GM23248 (cell line): ENCODE data around the gene MSL3B.

ENCODE experiments used
- DNase-seq: peaks from one replicate; pipeline ENCODE4 v3.0.0-alpha.2; 2015
- H2AFZ ChIP-seq: fragments of 200-600 bp; sonication (generic); 2 replicates; pipeline ENCODE4 v1.6.1; 2016; ENCODE audit warnings: antibody characterized with exemption
- H3F3A ChIP-seq: fragments of 200-600 bp; sonication (generic); 2 replicates; pipeline ENCODE4 v1.6.1; 2016; ENCODE audit warnings: mild to moderate bottlenecking, antibody characterized with exemption, mixed run types; ENCODE audit not compliant: insufficient read depth
- H3K27ac ChIP-seq: fragments of 200-600 bp; sonication (generic); 2 replicates; pipeline ENCODE4 v1.5.1; 2016; ENCODE audit warnings: mild to moderate bottlenecking
- H3K27me3 ChIP-seq: fragments of 200-600 bp; sonication (generic); replicated peaks from 2 replicates; pipeline ENCODE4 v1.6.1; 2016; ENCODE audit warnings: mild to moderate bottlenecking; ENCODE audit not compliant: insufficient read depth
- H3K36me3 ChIP-seq: fragments of 200-600 bp; sonication (generic); 2 replicates; pipeline ENCODE4 v1.6.1; 2016; ENCODE audit warnings: low read depth, mild to moderate bottlenecking
- H3K4me1 ChIP-seq: fragments of 200-600 bp; sonication (generic); 2 replicates; pipeline ENCODE4 v1.6.1; 2016; ENCODE audit warnings: mild to moderate bottlenecking; ENCODE audit not compliant: insufficient read depth
- H3K4me2 ChIP-seq: fragments of 200-600 bp; sonication (generic); one replicate; pipeline ENCODE4 v1.6.1; 2016; ENCODE audit warnings: mild to moderate bottlenecking; ENCODE audit not compliant: unreplicated experiment
- H3K4me3 ChIP-seq: fragments of 200-600 bp; sonication (generic); 2 replicates; pipeline ENCODE4 v1.5.1; 2016; ENCODE audit warnings: mild to moderate bottlenecking
- H3K79me2 ChIP-seq: fragments of 200-600 bp; sonication (generic); 2 replicates; pipeline ENCODE4 v1.6.1; 2016; ENCODE audit warnings: mild to moderate bottlenecking; ENCODE audit not compliant: insufficient read depth
- H3K9ac ChIP-seq: fragments of 200-600 bp; sonication (generic); 2 replicates; pipeline ENCODE4 v1.6.1; 2016; ENCODE audit warnings: mild to moderate bottlenecking
- H3K9me2 ChIP-seq: fragments of 200-600 bp; sonication (generic); 2 replicates; pipeline ENCODE4 v1.6.1; 2016; ENCODE audit warnings: mixed run types, mild to moderate bottlenecking, moderate library complexity; ENCODE audit not compliant: insufficient read depth
- H3K9me3 ChIP-seq: fragments of 200-600 bp; sonication (generic); one replicate; pipeline ENCODE4 v1.6.1; 2017; ENCODE audit warnings: low read depth
- H4K20me1 ChIP-seq: fragments of 200-600 bp; sonication (generic); 2 replicates; pipeline ENCODE4 v1.6.0; 2016; ENCODE audit not compliant: insufficient read depth
- EZH2 ChIP-seq: fragments of 200-600 bp; sonication (generic); IDR thresholded peaks from 2 replicates; pipeline ENCODE4 v1.6.1; 2018; ENCODE audit warnings: antibody characterized with exemption, mild to moderate bottlenecking; ENCODE audit not compliant: insufficient read depth, poor library complexity, severe bottlenecking
- EZH2phosphoT487 ChIP-seq: fragments of 200-600 bp; sonication (generic); IDR thresholded peaks from 2 replicates; pipeline ENCODE4 v1.6.1; 2018; ENCODE audit warnings: antibody characterized with exemption, moderate library complexity, mild to moderate bottlenecking, low read depth; ENCODE audit not compliant: insufficient read depth
- WGBS, 2 experiments: methylation state at CpG; one replicate each; pipeline ENCODE4 v1.1.6; 2015 to 2017; ENCODE audit warnings: low lambda C conversion rate in 2 of 2, low coverage in 1 of 2; ENCODE audit errors: missing lambda C conversion rate in 2 of 2; 5-methylcytosine and 5-hydroxymethylcytosine counted together
- in situ Hi-C: fragments of 300-500 bp; cut with MboI; formaldehyde crosslinking; loops from 2 replicates; pipeline ENCODE4 v1.15.0; 2020

Gene MSL3B

GRCh38 chr2:233837694-233838229, 30.4 kb downstream of the MSL3B start:
- H3K9me2 ChIP-seq = no peaks in the 10 kb centered on the region
- WGBS, 2 experiments = 80 to 81% methylated on average over 9 of the region's 9 CpGs
- H3K27me3 ChIP-seq = no peaks in the 10 kb centered on the region
- H3K79me2 ChIP-seq = peaks cover 67% of the 10 kb centered on the region
- no peak overlapping the region for H3K4me3 ChIP-seq
- DNase-seq = no peak
- TF ChIP-seq EZH2 = no peak
- TF ChIP-seq EZH2phosphoT487 = no peak
- H3K9ac ChIP-seq = no peak overlapping the region
- no peaks in the 10 kb centered on the region for H4K20me1 ChIP-seq
- in situ Hi-C loops = no loop called here
- no peaks in the 10 kb centered on the region for H3F3A ChIP-seq
- no peak overlapping the region for H3K4me2 ChIP-seq
- no peaks in the 10 kb centered on the region for H3K4me1 ChIP-seq
- no peak overlapping the region for H2AFZ ChIP-seq
- no peak overlapping the region for H3K27ac ChIP-seq
- H3K9me3 ChIP-seq = peaks cover 2% of the 10 kb centered on the region
- no peaks in the 10 kb centered on the region; the same call in 1 of the 2 replicates for H3K36me3 ChIP-seq

- no peak for TF ChIP-seq EZH2phosphoT487
- no peak for TF ChIP-seq EZH2
- Histone ChIP-seq H3K9me3 (peaks cover 2% of the 10 kb centered on the region), H3K27me3 (no peaks in the 10 kb centered on the region), H3K4me3 (no peak overlapping the region), H4K20me1 (no peaks in the 10 kb centered on the region), H3K27ac (no peak overlapping the region), H2AFZ (no peak overlapping the region), H3K9me2 (no peaks in the 10 kb centered on the region), H3K4me1 (no peaks in the 10 kb centered on the region), H3K36me3 (no peaks in the 10 kb centered on the region), H3F3A (no peaks in the 10 kb centered on the region), H3K79me2 (peaks cover 54% of the 10 kb centered on the region), H3K4me2 (no peak overlapping the region), H3K9ac (no peak overlapping the region)
- WGBS, 2 experiments = 98 to 100% methylated on average over 7 of the region's 7 CpGs
- in situ Hi-C loops = no loop called here
- no peak for DNase-seq
Measured at GRCh38 chr2:233836359-233836758, 31.8 kb downstream of the MSL3B start.

- no peaks in the 10 kb centered on the region for H3K36me3 ChIP-seq
- H3K9me2 ChIP-seq = no peaks in the 10 kb centered on the region
- TF ChIP-seq EZH2phosphoT487 (no peak), EZH2 (no peak)
- H3K27ac ChIP-seq = no peak overlapping the region
- H4K20me1 ChIP-seq = no peaks in the 10 kb centered on the region
- H3F3A ChIP-seq = no peaks in the 10 kb centered on the region
- DNase-seq = no peak
- H2AFZ ChIP-seq = no peak overlapping the region
- WGBS, 2 experiments = 98 to 99% methylated on average over 14 of the region's 14 CpGs
- peaks cover 46% of the 10 kb centered on the region for H3K79me2 ChIP-seq
- H3K9ac ChIP-seq = no peak overlapping the region
- no peaks in the 10 kb centered on the region for H3K4me1 ChIP-seq
- in situ Hi-C loops = no loop called here
- H3K27me3 ChIP-seq = no peaks in the 10 kb centered on the region
- no peak overlapping the region for H3K4me2 ChIP-seq
- H3K4me3 ChIP-seq = no peak overlapping the region
- H3K9me3 ChIP-seq = peaks cover 2% of the 10 kb centered on the region
Measured at GRCh38 chr2:233835230-233836186, 32.7 kb downstream of the MSL3B start.

- no peak for DNase-seq
- no peak overlapping the region for H3K4me2 ChIP-seq
- H3K9me3 ChIP-seq = peaks cover 2% of the 10 kb centered on the region
- H3K27ac ChIP-seq = no peak overlapping the region
- in situ Hi-C loops = no loop called here
- H3K4me1 ChIP-seq = no peaks in the 10 kb centered on the region
- H3K36me3 ChIP-seq = no peaks in the 10 kb centered on the region
- no peak overlapping the region for H2AFZ ChIP-seq
- H3K79me2 ChIP-seq = peaks cover 24% of the 10 kb centered on the region
- H3K9ac ChIP-seq = no peak overlapping the region
- H4K20me1 ChIP-seq = no peaks in the 10 kb centered on the region
- WGBS, 2 experiments = 65 to 66% methylated on average over 10 of the region's 10 CpGs
- no peaks in the 10 kb centered on the region for H3F3A ChIP-seq
- H3K27me3 ChIP-seq = no peaks in the 10 kb centered on the region
- no peak overlapping the region for H3K4me3 ChIP-seq
- no peak for TF ChIP-seq EZH2phosphoT487
- no peak for TF ChIP-seq EZH2
- H3K9me2 ChIP-seq = no peaks in the 10 kb centered on the region
Measured at GRCh38 chr2:233833345-233833744, 34.8 kb downstream of the MSL3B start.
